Measurements from ENCODE around the gene HSFX1.

Gene HSFX1

DNA sequence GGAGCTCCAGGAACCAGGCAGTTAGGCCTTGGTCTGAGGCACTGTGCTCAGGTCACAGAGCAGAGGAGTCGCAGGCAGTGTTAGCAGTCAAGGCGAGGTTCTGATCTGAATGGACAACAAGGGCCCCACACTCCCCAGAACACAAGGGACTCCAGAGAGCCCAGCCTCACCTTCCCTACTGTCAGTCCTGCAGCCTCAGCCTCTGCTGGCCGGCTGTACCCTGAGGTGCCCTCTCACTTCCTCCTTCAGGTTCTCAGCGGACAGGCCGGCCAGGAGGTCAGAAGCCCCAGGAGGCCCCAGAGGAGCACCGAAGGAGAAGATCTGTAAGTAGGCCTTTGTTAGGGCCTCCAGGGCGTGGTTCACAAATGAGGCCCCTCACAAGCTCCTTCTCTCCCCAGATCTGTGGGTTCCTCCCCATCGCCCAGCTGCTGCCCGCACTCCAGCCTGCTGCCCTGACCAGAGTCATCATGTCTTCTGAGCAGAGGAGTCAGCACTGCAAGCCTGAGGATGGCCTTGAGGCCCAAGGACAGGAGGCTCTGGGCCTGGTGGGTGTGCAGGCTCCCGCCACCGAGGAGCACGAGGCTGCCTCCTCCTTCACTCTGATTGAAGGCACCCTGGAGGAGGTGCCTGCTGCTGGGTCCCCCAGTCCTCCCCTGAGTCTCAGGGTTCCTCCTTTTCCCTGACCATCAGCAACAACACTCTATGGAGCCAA is 34.0 kb downstream of the HSFX1 start:
- TF ChIP-seq, protein P1, sequence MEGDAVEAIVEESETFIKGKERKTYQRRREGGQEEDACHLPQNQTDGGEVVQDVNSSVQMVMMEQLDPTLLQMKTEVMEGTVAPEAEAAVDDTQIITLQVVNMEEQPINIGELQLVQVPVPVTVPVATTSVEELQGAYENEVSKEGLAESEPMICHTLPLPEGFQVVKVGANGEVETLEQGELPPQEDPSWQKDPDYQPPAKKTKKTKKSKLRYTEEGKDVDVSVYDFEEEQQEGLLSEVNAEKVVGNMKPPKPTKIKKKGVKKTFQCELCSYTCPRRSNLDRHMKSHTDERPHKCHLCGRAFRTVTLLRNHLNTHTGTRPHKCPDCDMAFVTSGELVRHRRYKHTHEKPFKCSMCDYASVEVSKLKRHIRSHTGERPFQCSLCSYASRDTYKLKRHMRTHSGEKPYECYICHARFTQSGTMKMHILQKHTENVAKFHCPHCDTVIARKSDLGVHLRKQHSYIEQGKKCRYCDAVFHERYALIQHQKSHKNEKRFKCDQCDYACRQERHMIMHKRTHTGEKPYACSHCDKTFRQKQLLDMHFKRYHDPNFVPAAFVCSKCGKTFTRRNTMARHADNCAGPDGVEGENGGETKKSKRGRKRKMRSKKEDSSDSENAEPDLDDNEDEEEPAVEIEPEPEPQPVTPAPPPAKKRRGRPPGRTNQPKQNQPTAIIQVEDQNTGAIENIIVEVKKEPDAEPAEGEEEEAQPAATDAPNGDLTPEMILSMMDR (conservative IDR thresholded peaks at IDR 0.05) = no peak
- no peak for TF ChIP-seq ZFX (IDR thresholded peaks at IDR 0.05)
- H3K27ac ChIP-seq = no peak overlapping the region

- H3K27ac ChIP-seq = no peak overlapping the region
- TF ChIP-seq, protein P1 (conservative IDR thresholded peaks at IDR 0.05) = no peak
- TF ChIP-seq ZFX (IDR thresholded peaks at IDR 0.05) = no peak
Observed at GRCh38 chrX:149818652-149819051, 44.8 kb downstream of the HSFX1 start.

DNA sequence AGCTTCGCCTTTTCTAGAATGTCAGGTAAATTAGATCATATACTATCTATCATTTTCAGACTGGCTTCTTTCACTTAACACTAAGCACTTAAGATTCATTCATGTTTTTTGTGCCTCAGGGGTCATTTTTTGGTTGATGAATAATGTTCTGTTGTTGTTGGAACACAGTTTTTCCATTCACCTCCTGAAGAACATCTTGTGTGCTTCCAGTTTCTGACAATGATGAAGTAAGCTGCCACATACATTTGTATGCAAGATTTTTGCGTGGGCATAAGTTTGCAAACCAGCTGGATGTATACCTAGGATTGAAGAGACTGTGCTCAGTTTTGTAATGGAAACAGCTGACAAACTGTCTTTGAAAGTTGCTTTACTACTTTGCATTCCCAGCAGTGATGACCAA is 45.5 kb downstream of the HSFX1 start:
- no peak overlapping the region for H3K27ac ChIP-seq
- TF ChIP-seq, protein P1 (conservative IDR thresholded peaks at IDR 0.05) = no peak
- no peak for TF ChIP-seq ZFX (IDR thresholded peaks at IDR 0.05)

- TF ChIP-seq, protein P1 (conservative IDR thresholded peaks at IDR 0.05) = peak; percentile 65
- TF ChIP-seq ZFX (IDR thresholded peaks at IDR 0.05) = no peak
- no peak overlapping the region for H3K27ac ChIP-seq
Observed at GRCh38 chrX:149825424-149825823, 51.6 kb downstream of the HSFX1 start.
